ENCODE measurements around the gene CCNDBP1. TPM values are rescaled to one million over a fixed set of nuclear protein-coding genes. Genes with fewer than 3 reads are reported as not detected.

Gene CCNDBP1, protein sequence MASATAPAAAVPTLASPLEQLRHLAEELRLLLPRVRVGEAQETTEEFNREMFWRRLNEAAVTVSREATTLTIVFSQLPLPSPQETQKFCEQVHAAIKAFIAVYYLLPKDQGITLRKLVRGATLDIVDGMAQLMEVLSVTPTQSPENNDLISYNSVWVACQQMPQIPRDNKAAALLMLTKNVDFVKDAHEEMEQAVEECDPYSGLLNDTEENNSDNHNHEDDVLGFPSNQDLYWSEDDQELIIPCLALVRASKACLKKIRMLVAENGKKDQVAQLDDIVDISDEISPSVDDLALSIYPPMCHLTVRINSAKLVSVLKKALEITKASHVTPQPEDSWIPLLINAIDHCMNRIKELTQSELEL
- total RNA-seq, result 100 to 1,000 TPM in 1 of 2 experiments, 10 to 100 TPM in 1; 92.3 to 103 TPM
- 91.4 TPM for polyA plus RNA-seq (2013, experiment 1 of 2)
- 96.6 TPM for polyA plus RNA-seq (2013, experiment 2 of 2)
- total RNA-seq, result 15.5 to 188 (median 111) reads per million in 172 experiments

DNA sequence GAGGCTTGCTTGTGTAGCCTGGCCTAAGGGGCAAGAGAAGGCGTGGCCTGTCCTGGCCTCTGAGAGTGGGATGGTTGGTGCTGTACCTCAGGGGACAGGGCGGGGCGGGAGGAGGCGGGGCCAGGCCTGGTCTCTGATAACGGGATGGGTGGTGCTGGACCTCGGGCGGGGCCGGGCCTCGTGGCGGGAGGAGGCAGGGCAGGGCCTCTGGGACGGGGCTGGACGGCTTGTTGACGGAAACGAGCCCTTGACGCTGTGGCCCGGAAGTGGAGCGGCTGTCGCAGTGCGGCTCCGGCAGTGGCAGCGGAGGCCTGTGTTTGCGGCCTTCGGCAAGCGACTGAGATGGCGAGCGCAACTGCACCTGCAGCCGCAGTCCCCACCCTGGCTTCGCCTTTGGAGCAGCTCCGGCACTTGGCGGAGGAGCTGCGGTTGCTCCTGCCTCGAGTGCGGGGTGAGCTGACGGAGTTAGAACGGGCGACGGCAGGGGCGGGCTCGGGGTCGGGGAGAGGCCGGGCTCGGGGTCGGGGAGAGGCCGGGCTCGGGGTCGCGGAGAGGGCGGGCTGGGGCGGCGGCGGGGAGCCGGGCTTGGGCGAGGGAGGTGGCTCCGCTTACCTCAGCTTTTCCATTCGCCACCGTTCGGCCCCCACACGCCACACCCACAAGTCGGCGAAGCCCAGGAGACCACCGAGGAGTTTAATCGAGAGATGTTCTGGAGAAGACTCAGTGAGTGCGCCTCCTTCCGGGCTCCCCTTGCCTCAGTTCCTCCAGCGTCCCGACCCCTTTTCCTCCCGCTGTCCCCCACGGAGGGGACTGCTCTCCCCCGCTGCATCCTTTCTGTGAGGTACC, at the start of gene CCNDBP1:
CCNDBP1 (plus strand) TSS at position 247 of the 846 bp plus-strand sequence; CDS start at position 343, 96 bp downstream.
- H3K9me3 ChIP-seq (ENCODE audit: control insufficient read depth in 1 of 2, insufficient read depth in 1 of 2, low read length in 2 of 2), result no peaks in the 10 kb centered on the region
- intact Hi-C loops (cut with DNase I, micrococcal nuclease), result loop anchor here (1.0 to 10.0 kb wide), 3 partner anchors 52 to 261 kb away; partner anchors contain the start of genes TMEM62 (in 1 of the 2), TTBK2 (in 1 of the 2) and UBR1 (in 1 of the 2)
- Mint-ChIP-seq H3K27me3 (no peaks in the 10 kb centered on the region), H3K27ac (peak within 1 kb of the TSS; percentile 98), H3K36me3 (ENCODE audit: low read depth) (peaks cover 53% of the 10 kb centered on the region), H3K4me3 (peak within 1 kb of the TSS; percentile 96), H3K9me3 (no peaks in the 10 kb centered on the region), H3K4me1 (ENCODE audit: low read depth) (peaks cover 43% of the 10 kb centered on the region)
- peak within 1 kb of the TSS; percentile 89 to 91 for H3K27ac ChIP-seq (ENCODE audit: low read depth in 1 of 2, low read length in 2 of 2)
- ChIA-PET POLR2A (interaction anchor here (1.0 to 2.2 kb wide), 6 partner anchors 9 to 100 kb away, joined by 3 to 11 read pairs (median 6); partner anchors contain the start of genes TMEM62 and UBR1), CTCF (interaction anchor here (1.1 kb wide), 1 partner anchor 40 kb away, joined by 3 read pairs; no protein-coding TSS in a partner anchor)
- TF ChIP-seq, protein P1, sequence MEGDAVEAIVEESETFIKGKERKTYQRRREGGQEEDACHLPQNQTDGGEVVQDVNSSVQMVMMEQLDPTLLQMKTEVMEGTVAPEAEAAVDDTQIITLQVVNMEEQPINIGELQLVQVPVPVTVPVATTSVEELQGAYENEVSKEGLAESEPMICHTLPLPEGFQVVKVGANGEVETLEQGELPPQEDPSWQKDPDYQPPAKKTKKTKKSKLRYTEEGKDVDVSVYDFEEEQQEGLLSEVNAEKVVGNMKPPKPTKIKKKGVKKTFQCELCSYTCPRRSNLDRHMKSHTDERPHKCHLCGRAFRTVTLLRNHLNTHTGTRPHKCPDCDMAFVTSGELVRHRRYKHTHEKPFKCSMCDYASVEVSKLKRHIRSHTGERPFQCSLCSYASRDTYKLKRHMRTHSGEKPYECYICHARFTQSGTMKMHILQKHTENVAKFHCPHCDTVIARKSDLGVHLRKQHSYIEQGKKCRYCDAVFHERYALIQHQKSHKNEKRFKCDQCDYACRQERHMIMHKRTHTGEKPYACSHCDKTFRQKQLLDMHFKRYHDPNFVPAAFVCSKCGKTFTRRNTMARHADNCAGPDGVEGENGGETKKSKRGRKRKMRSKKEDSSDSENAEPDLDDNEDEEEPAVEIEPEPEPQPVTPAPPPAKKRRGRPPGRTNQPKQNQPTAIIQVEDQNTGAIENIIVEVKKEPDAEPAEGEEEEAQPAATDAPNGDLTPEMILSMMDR (IDR thresholded peaks at IDR 0.05), result peak; percentile 47
- peaks cover 22% of the 10 kb centered on the region for H3K36me3 ChIP-seq (ENCODE audit: insufficient read depth, low read length)
- H3K27me3 ChIP-seq (ENCODE audit: control insufficient read depth in 1 of 2, insufficient read depth in 2 of 2, low read length in 2 of 2), result no peaks in the 10 kb centered on the region
- peak within 1 kb of the TSS; percentile 71 for H3K4me3 ChIP-seq (ENCODE audit: low read length)
- DNase-seq, result peak; percentile 71 to 96 (median 84)
- peaks cover 23% of the 10 kb centered on the region for H3K4me1 ChIP-seq (ENCODE audit: insufficient read depth, low read length)
- ATAC-seq (ENCODE audit: poor library complexity), result peak; percentile 77

DNA sequence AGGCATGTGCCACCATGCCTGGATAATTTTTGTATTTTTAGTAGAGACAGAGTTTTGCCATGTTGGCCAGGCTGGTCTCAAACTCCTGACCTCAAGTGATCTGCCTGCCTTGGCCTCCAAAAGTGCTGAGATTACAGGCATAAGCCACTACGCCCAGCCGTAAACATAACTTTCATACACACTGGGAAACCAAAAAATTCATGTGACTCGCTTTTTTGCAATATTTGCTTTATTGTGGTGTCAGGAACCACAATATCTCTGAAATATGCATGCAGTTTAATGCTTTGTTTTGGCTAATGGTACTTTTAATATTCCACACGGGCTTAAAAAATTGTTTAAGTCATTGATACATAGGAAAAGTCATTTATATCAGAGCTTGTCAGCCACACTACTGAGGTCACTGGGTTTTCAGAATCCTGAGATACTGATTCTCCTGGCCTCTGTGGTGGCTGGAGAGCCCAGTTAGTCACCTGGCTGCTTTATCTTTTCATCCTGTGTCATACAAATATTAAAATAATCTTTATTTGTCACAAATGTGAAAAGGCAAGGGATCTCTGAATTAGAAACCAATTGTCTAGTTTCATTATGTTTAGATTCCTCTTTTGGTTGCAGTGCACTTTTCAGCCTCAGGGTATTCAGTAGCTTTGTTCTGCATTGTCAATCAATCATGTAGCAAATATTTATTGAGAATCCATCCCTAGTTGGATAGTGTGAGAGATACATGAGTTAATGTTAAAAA, 41.8 kb upstream of the CCNDBP1 start:
- TF ChIP-seq, protein P1 (IDR thresholded peaks at IDR 0.05), result no peak
- peaks cover 18% of the 10 kb centered on the region for H3K4me1 Mint-ChIP-seq (ENCODE audit: low read depth)

DNA sequence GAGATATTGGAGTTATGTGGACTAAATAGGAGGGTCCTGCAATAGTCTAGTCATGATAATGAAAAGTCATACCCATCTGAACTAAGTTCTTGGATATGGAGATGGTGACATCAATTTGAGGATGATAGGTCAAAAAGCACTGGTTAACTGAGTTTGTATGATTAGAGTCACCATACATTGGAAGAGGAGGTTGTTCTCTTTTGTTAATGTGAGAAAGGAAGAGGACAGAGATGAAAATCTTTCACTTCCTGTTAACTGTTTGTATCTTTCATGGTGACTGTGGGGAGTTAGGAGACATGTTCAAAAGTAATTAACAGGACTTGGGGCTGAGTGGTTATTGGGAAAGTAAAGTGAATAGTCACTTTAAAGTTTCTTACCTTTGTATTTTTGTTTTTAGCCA, 40.7 kb upstream of the CCNDBP1 start:
- no peaks in the 10 kb centered on the region for H3K27me3 ChIP-seq (ENCODE audit: control insufficient read depth in 1 of 2, insufficient read depth in 2 of 2, low read length in 2 of 2)
- H3K4me3 Mint-ChIP-seq, result no peak overlapping the region
- no peak overlapping the region for H3K27ac ChIP-seq (ENCODE audit: low read depth in 1 of 2, low read length in 2 of 2)
- H3K4me3 ChIP-seq (ENCODE audit: low read length), result no peak overlapping the region
- no peak overlapping the region for H3K27ac Mint-ChIP-seq
- peaks cover 3% of the 10 kb centered on the region for H3K4me1 ChIP-seq (ENCODE audit: insufficient read depth, low read length)
- peaks cover 18% of the 10 kb centered on the region for H3K4me1 Mint-ChIP-seq (ENCODE audit: low read depth)
- no peaks in the 10 kb centered on the region for H3K9me3 ChIP-seq (ENCODE audit: control insufficient read depth in 1 of 2, insufficient read depth in 1 of 2, low read length in 2 of 2)
- POLR2A ChIA-PET, result no interaction called here
- H3K9me3 Mint-ChIP-seq, result no peaks in the 10 kb centered on the region
- CTCF ChIA-PET, result interaction anchor here (0.6 kb wide), 1 partner anchor 11 kb away, joined by 3 read pairs; no protein-coding TSS in a partner anchor
- no peaks in the 10 kb centered on the region for H3K27me3 Mint-ChIP-seq
- intact Hi-C loops (cut with DNase I, micrococcal nuclease), result no loop called here
- TF ChIP-seq, protein P1 (IDR thresholded peaks at IDR 0.05), result no peak
- H3K36me3 Mint-ChIP-seq (ENCODE audit: low read depth), result peaks cover 59% of the 10 kb centered on the region
- DNase-seq, result peak in 1 of 14 experiments; percentile 34
- no peak for ATAC-seq (ENCODE audit: poor library complexity)
- peaks cover 29% of the 10 kb centered on the region for H3K36me3 ChIP-seq (ENCODE audit: insufficient read depth, low read length)

More for the DNA sequence above, 41.8 kb upstream of the CCNDBP1 start:
- ChIA-PET POLR2A (no interaction called here), CTCF (no interaction called here)
- H3K4me3 Mint-ChIP-seq, result no peak overlapping the region
- DNase-seq (no peak), ATAC-seq (ENCODE audit: poor library complexity) (no peak)
- H3K9me3 ChIP-seq (ENCODE audit: control insufficient read depth in 1 of 2, insufficient read depth in 1 of 2, low read length in 2 of 2), result no peaks in the 10 kb centered on the region
- peaks cover 3% of the 10 kb centered on the region for H3K4me1 ChIP-seq (ENCODE audit: insufficient read depth, low read length)
- intact Hi-C loops (cut with DNase I, micrococcal nuclease), result no loop called here
- H3K36me3 ChIP-seq (ENCODE audit: insufficient read depth, low read length), result peaks cover 31% of the 10 kb centered on the region
- no peaks in the 10 kb centered on the region for H3K9me3 Mint-ChIP-seq
- peaks cover 59% of the 10 kb centered on the region for H3K36me3 Mint-ChIP-seq (ENCODE audit: low read depth)
- no peaks in the 10 kb centered on the region for H3K27me3 Mint-ChIP-seq
- no peaks in the 10 kb centered on the region for H3K27me3 ChIP-seq (ENCODE audit: control insufficient read depth in 1 of 2, insufficient read depth in 2 of 2, low read length in 2 of 2)
- H3K27ac Mint-ChIP-seq, result no peak overlapping the region
- H3K4me3 ChIP-seq (ENCODE audit: low read length), result no peak overlapping the region
- no peak overlapping the region for H3K27ac ChIP-seq (ENCODE audit: low read depth in 1 of 2, low read length in 2 of 2)
